NCI-H460 (cell line): Measurements from ENCODE around the gene C1QTNF6. TPM values are rescaled to one million over a fixed set of nuclear protein-coding genes. Genes with fewer than 3 reads are reported as not detected.
A peak's percentile ranks its signal among the peaks of the same experiment; 100 is the strongest.
"Not testable (repeated sequence)": the region's sequence is repeated elsewhere in the genome, so short reads cannot be mapped to it uniquely, and the experiment has no call there.

ENCODE experiments used
- DNase-seq: peaks from one replicate; pipeline ENCODE4 v3.0.0-alpha.2; 2016; ENCODE audit warnings: low read depth; ENCODE audit errors: extremely low read depth
- total RNA-seq: library from RNA; depleted of rRNA; stranded (reverse); fragments of >200 nt; shearing (Covaris generic); gene quantifications from 2 replicates; pipeline ENCODE4 v1.2.3, GENCODE V29; 2014

Gene C1QTNF6
- total RNA-seq, 1 experiment from 2014 or later = 2.7 TPM

- no peak for DNase-seq
Measured at GRCh38 chr22:37178350-37179125, 9.5 kb downstream of the C1QTNF6 start.

- no peak for DNase-seq
Measured at GRCh38 chr22:37177755-37178154, 10.3 kb downstream of the C1QTNF6 start.

- DNase-seq = no peak
Measured at GRCh38 chr22:37177221-37177620, 10.8 kb downstream of the C1QTNF6 start.

- DNase-seq = no peak
Measured at GRCh38 chr22:37176464-37177061, 11.5 kb downstream of the C1QTNF6 start.

GRCh38 chr22:37175414-37176281, 12.4 kb downstream of the C1QTNF6 start:
- DNase-seq = no peak

- DNase-seq = no peak
Measured at GRCh38 chr22:37174964-37175363, 13.1 kb downstream of the C1QTNF6 start.

GRCh38 chr22:37173709-37174108, 14.3 kb downstream of the C1QTNF6 start:
- DNase-seq = no peak

- DNase-seq = no peak
Measured at GRCh38 chr22:37172266-37173245, 15.5 kb downstream of the C1QTNF6 start.

- DNase-seq = no peak
Measured at GRCh38 chr22:37171662-37172061, 16.4 kb downstream of the C1QTNF6 start.

GRCh38 chr22:37170689-37171405, 17.2 kb downstream of the C1QTNF6 start:
- DNase-seq = not testable (repeated sequence)

- DNase-seq = no peak
Measured at GRCh38 chr22:37169947-37170688, 17.9 kb downstream of the C1QTNF6 start.

- no peak for DNase-seq
Measured at GRCh38 chr22:37169406-37169805, 18.6 kb downstream of the C1QTNF6 start.

- DNase-seq = no peak
Measured at GRCh38 chr22:37167981-37168647, 19.9 kb downstream of the C1QTNF6 start.

- no peak for DNase-seq
Measured at GRCh38 chr22:37167176-37167980, 20.7 kb downstream of the C1QTNF6 start.

GRCh38 chr22:37166675-37167066, 21.4 kb downstream of the C1QTNF6 start:
- peak; percentile 62 for DNase-seq

- no peak for DNase-seq
Measured at GRCh38 chr22:37165940-37166674, 21.9 kb downstream of the C1QTNF6 start.

GRCh38 chr22:37165066-37165465, 23.0 kb downstream of the C1QTNF6 start:
- DNase-seq = no peak
